LNCAP (cell line): ENCODE measurements around the gene DOCK1.

Experiments used
- CTCF ChIP-seq: fragments of 450-650 bp; IDR thresholded peaks from 2 replicates; pipeline ENCODE4 v1.5.1; 2017; ENCODE audit warnings: mild to moderate bottlenecking

DOCK1 gene

GRCh38 chr10:127368101-127368500, 462.9 kb downstream of the DOCK1 start:
- TF ChIP-seq CTCF = no peak

- TF ChIP-seq CTCF = no peak
These were observed 463.7 kb downstream of the DOCK1 start for GRCh38 chr10:127368929-127369328.

GRCh38 chr10:127370601-127371000, 465.4 kb downstream of the DOCK1 start:
- no peak for TF ChIP-seq CTCF

GRCh38 chr10:127372361-127372760, 467.1 kb downstream of the DOCK1 start:
- TF ChIP-seq CTCF = no peak

- TF ChIP-seq CTCF = no peak
These were observed 468.9 kb downstream of the DOCK1 start for GRCh38 chr10:127374074-127374680.

- TF ChIP-seq CTCF = no peak
These were observed 469.7 kb downstream of the DOCK1 start for GRCh38 chr10:127374901-127375300.

- TF ChIP-seq CTCF = no peak
These were observed 470.2 kb downstream of the DOCK1 start for GRCh38 chr10:127375461-127375860.

GRCh38 chr10:127376071-127376470, 470.8 kb downstream of the DOCK1 start:
- no peak for TF ChIP-seq CTCF
